H1 (cell line): ENCODE measurements around the gene SERPING1. TPM values are rescaled to one million over a fixed set of nuclear protein-coding genes. Genes with fewer than 3 reads are reported as not detected.

Experiments used
- BACH1 ChIP-seq: IDR thresholded peaks from 2 replicates; pipeline ENCODE4 v1.6.1; 2012; ENCODE audit warnings: low read length, improper control_type of control experiment
- EGR1 ChIP-seq: IDR thresholded peaks from 2 replicates; pipeline ENCODE4 v1.6.1; 2011; ENCODE audit warnings: low read depth, low read length, borderline replicate concordance
- GABPA ChIP-seq: IDR thresholded peaks from 2 replicates; pipeline ENCODE4 v1.6.1; 2011; ENCODE audit warnings: mild to moderate bottlenecking, low read length, moderate library complexity, borderline replicate concordance; ENCODE audit not compliant: insufficient read depth
- MAFK ChIP-seq: IDR thresholded peaks from 2 replicates; pipeline ENCODE4 v1.6.1; 2012; ENCODE audit warnings: low read depth, mild to moderate bottlenecking, improper control_type of control experiment, low read length
- POU5F1 ChIP-seq: IDR thresholded peaks from 2 replicates; pipeline ENCODE4 v1.6.1; 2011; ENCODE audit warnings: low read depth, mild to moderate bottlenecking, low read length, moderate library complexity
- RFX5 ChIP-seq: IDR thresholded peaks from 2 replicates; pipeline ENCODE4 v1.6.1; 2011; ENCODE audit warnings: low read depth, low read length, improper control_type of control experiment, borderline replicate concordance
- SIN3A ChIP-seq, 2 experiments: IDR thresholded peaks in 1 of 2; conservative IDR thresholded peaks in 1 of 2; 2 replicates each; pipeline ENCODE4 v1.6.1; 2011 to 2012; ENCODE audit warnings: low read length in 2 of 2, improper control_type of control experiment in 1 of 2, low read depth in 1 of 2, mild to moderate bottlenecking in 1 of 2
- polyA plus RNA-seq, 7 experiments: library from polyadenylated mRNA; depleted of rRNA in 3 of 7; stranded (reverse) in 5 of 7; unstranded in 2 of 7; fragments of >200 nt in 5 of 7; fragments of 200-250 nt in 2 of 7; gene quantifications; 1 replicate in 5 of 7; 2 replicates in 1 of 7; 4 replicates in 1 of 7; pipeline versions ENCODE4 v1.2.1 to v1.2.3, GENCODE V29; 2011 to 2013; ENCODE audit warnings: missing spikeins in 2 of 7, mixed read lengths in 2 of 7
- total RNA-seq: library from RNA; stranded (reverse); fragmentation: NEBNext Ultra II Directional; extraction: Animal tissue kit (Norgen Biotek cat#: 25700); gene quantifications from 2 replicates; pipeline ENCODE4 v1.2.1, GENCODE V29; 2021
- TF ChIP-seq, protein P1 (sequence below): fragments of 300-600 bp; sonication (generic); IDR thresholded peaks from 2 replicates; pipeline ENCODE4 v1.7.1; 2012; ENCODE audit warnings: low read length, moderate library complexity, mild to moderate bottlenecking, inconsistent platforms; ENCODE audit not compliant: insufficient replicate concordance

Gene SERPING1
- total and polyA plus RNA-seq, 2 of the 8 experiments (the other 6 are each of a cell fraction or from before 2014, with no cell fraction given): 50.9 to 54.8 TPM

DNA sequence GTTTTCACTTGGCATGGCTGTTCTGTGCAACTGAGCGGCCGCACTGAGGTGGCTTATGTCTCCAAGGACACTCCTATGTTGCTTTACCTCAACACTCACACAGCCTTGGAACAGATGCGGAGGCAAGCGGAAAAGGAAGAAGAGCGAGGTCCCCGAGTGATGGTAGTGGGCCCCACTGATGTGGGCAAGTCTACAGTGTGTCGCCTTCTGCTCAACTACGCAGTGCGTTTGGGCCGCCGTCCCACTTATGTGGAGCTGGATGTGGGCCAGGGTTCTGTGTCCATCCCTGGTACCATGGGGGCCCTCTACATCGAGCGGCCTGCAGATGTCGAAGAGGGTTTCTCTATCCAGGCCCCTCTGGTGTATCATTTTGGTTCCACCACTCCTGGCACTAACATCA lies 62.2 kb downstream of the SERPING1 start (continued):
- TF ChIP-seq, protein P1, sequence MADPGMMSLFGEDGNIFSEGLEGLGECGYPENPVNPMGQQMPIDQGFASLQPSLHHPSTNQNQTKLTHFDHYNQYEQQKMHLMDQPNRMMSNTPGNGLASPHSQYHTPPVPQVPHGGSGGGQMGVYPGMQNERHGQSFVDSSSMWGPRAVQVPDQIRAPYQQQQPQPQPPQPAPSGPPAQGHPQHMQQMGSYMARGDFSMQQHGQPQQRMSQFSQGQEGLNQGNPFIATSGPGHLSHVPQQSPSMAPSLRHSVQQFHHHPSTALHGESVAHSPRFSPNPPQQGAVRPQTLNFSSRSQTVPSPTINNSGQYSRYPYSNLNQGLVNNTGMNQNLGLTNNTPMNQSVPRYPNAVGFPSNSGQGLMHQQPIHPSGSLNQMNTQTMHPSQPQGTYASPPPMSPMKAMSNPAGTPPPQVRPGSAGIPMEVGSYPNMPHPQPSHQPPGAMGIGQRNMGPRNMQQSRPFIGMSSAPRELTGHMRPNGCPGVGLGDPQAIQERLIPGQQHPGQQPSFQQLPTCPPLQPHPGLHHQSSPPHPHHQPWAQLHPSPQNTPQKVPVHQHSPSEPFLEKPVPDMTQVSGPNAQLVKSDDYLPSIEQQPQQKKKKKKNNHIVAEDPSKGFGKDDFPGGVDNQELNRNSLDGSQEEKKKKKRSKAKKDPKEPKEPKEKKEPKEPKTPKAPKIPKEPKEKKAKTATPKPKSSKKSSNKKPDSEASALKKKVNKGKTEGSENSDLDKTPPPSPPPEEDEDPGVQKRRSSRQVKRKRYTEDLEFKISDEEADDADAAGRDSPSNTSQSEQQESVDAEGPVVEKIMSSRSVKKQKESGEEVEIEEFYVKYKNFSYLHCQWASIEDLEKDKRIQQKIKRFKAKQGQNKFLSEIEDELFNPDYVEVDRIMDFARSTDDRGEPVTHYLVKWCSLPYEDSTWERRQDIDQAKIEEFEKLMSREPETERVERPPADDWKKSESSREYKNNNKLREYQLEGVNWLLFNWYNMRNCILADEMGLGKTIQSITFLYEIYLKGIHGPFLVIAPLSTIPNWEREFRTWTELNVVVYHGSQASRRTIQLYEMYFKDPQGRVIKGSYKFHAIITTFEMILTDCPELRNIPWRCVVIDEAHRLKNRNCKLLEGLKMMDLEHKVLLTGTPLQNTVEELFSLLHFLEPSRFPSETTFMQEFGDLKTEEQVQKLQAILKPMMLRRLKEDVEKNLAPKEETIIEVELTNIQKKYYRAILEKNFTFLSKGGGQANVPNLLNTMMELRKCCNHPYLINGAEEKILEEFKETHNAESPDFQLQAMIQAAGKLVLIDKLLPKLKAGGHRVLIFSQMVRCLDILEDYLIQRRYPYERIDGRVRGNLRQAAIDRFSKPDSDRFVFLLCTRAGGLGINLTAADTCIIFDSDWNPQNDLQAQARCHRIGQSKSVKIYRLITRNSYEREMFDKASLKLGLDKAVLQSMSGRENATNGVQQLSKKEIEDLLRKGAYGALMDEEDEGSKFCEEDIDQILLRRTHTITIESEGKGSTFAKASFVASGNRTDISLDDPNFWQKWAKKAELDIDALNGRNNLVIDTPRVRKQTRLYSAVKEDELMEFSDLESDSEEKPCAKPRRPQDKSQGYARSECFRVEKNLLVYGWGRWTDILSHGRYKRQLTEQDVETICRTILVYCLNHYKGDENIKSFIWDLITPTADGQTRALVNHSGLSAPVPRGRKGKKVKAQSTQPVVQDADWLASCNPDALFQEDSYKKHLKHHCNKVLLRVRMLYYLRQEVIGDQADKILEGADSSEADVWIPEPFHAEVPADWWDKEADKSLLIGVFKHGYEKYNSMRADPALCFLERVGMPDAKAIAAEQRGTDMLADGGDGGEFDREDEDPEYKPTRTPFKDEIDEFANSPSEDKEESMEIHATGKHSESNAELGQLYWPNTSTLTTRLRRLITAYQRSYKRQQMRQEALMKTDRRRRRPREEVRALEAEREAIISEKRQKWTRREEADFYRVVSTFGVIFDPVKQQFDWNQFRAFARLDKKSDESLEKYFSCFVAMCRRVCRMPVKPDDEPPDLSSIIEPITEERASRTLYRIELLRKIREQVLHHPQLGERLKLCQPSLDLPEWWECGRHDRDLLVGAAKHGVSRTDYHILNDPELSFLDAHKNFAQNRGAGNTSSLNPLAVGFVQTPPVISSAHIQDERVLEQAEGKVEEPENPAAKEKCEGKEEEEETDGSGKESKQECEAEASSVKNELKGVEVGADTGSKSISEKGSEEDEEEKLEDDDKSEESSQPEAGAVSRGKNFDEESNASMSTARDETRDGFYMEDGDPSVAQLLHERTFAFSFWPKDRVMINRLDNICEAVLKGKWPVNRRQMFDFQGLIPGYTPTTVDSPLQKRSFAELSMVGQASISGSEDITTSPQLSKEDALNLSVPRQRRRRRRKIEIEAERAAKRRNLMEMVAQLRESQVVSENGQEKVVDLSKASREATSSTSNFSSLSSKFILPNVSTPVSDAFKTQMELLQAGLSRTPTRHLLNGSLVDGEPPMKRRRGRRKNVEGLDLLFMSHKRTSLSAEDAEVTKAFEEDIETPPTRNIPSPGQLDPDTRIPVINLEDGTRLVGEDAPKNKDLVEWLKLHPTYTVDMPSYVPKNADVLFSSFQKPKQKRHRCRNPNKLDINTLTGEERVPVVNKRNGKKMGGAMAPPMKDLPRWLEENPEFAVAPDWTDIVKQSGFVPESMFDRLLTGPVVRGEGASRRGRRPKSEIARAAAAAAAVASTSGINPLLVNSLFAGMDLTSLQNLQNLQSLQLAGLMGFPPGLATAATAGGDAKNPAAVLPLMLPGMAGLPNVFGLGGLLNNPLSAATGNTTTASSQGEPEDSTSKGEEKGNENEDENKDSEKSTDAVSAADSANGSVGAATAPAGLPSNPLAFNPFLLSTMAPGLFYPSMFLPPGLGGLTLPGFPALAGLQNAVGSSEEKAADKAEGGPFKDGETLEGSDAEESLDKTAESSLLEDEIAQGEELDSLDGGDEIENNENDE: no peak
- TF ChIP-seq MAFK (no peak), GABPA (no peak), BACH1 (no peak), RFX5 (no peak), POU5F1 (no peak), SIN3A (conservative IDR thresholded peaks at IDR 0.05 in 1 of 2, IDR thresholded peaks at IDR 0.05 in 1 of 2; ENCODE audit: low read depth in 1 of 2, low read length in 2 of 2) (no peak), EGR1 (no peak)
- TF ChIP-seq, all 59 proteins: peak for 0
